Esophagus muscularis mucosa (tissue), 4 donors: Measurements from ENCODE around the gene HTR1D. TPM values are rescaled to one million over a fixed set of nuclear protein-coding genes. Genes with fewer than 3 reads are reported as not detected.
"Not testable (repeated sequence)": the region's sequence is repeated elsewhere in the genome, so short reads cannot be mapped to it uniquely, and the experiment has no call there.

Source experiments
- DNase-seq: peaks from one replicate; pipeline ENCODE4 v3.0.0-alpha.2; 2017; ENCODE audit errors: extremely low spot score
- H3K27ac ChIP-seq, 4 donors: fragments of 200-600 bp; sonication (generic); replicated peaks in 1 of 4; 1 replicate in 3 of 4; 2 replicates in 1 of 4; pipeline ENCODE4 v1.5.1; 2016 to 2019; ENCODE audit warnings: mild to moderate bottlenecking in 1 of 4
- H3K27me3 ChIP-seq, 4 donors: fragments of 200-600 bp; sonication (generic); one replicate each; pipeline versions ENCODE4 v1.5.1 to v1.6.0; 2016 to 2019
- H3K36me3 ChIP-seq, 4 donors: fragments of 200-600 bp; sonication (generic); one replicate each; pipeline ENCODE4 v1.5.1; 2016 to 2019
- H3K4me1 ChIP-seq, 4 donors: fragments of 200-600 bp; sonication (generic); one replicate each; pipeline ENCODE4 v1.5.1; 2016 to 2019
- H3K4me3 ChIP-seq, 4 donors: fragments of 200-600 bp; sonication (generic); 1 replicate in 2 of 4; 2 replicates in 2 of 4; pipeline ENCODE4 v1.5.1; 2016 to 2019; ENCODE audit warnings: mild to moderate bottlenecking in 4 of 4, moderate library complexity in 1 of 4
- H3K9me3 ChIP-seq, 4 donors: fragments of 200-600 bp; sonication (generic); 1 replicate in 3 of 4; 2 replicates in 1 of 4; pipeline ENCODE4 v1.5.1; 2016 to 2019
- EP300 ChIP-seq: sonication (generic); formaldehyde crosslinking; IDR thresholded peaks from one replicate; pipeline ENCODE4 v1.6.1; 2017; ENCODE audit warnings: antibody characterized with exemption
- POLR2A ChIP-seq: fragments of 450-650 bp; IDR thresholded peaks from one replicate; pipeline ENCODE4 v1.6.1; 2017; ENCODE audit warnings: antibody characterized with exemption, moderate library complexity, mild to moderate bottlenecking, low read depth
- POLR2AphosphoS5 ChIP-seq, 2 donors: sonication (generic); formaldehyde crosslinking; IDR thresholded peaks; one replicate each; pipeline ENCODE4 v1.6.1; 2017; ENCODE audit warnings: antibody characterized with exemption in 2 of 2
- WGBS: methylation state at CpG from one replicate; pipeline ENCODE4 v1.1.5; 2018; 5-methylcytosine and 5-hydroxymethylcytosine counted together
- intact Hi-C: fragments of 100-400 bp; cut with DNase I; formaldehyde crosslinking; loops from one replicate; pipeline ENCODE4 v1.15.1; 2023
- total RNA-seq, 4 donors: library from RNA; depleted of rRNA; stranded (reverse); fragments of >200 nt; gene quantifications; one replicate each; pipeline versions ENCODE4 v1.1.0 to v1.2.1, GENCODE V29; 2016
- TF ChIP-seq, protein P1 (sequence below), 3 experiments: fragments of 200-600 bp in 2 of 3; fragments of 450-650 bp in 1 of 3; sonication (generic) in 2 of 3; IDR thresholded peaks; one replicate each; pipeline ENCODE4 v1.5.1; 2017 to 2019; ENCODE audit warnings: antibody characterized with exemption in 3 of 3, mild to moderate bottlenecking in 2 of 3, moderate library complexity in 1 of 3

Gene HTR1D
- total RNA-seq, 4 donors from 2014 or later = not detected

DNA sequence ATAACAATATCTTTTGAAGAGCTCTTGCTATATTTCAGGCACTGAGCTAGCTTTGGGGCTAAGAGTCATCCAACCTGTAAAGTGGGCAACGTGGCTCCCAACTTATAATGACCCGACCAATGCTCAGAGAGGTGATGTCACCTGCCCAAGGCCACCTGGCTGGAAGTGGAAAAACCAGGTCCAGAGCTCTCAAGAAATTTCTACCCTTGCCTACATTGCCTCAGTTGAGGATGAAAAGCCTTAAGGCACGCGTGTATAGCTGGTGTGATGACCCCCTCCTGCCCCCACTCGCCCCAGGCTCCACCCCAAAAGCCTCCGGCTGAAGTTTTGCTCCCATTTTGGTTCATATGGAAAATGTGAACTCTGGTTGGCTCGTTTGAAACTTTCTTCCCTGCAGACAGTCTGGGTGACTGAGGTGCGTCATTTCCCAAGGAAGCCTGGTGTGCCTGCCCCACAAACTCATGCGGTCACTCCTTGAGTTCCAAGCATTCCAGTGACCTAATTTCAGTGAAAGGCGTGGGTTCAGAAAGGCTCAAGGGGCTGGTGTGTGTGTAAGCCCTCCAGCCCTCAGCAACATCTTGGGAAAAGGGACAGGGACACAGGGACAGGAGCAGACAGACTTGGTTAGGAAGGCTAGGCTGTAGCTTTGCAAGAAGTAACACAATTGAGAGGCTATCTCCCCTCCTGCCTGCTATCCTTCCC is 20.5 kb downstream of the HTR1D start:
- Histone ChIP-seq H3K27me3 (peaks cover 0 to 11% (median 0%) of the 10 kb centered on the region in 4 donors), H3K36me3 (no peaks in the 10 kb centered on the region), H3K27ac (no peak overlapping the region), H3K9me3 (no peaks in the 10 kb centered on the region), H3K4me1 (no peaks in the 10 kb centered on the region), H3K4me3 (no peak overlapping the region)
- TF ChIP-seq POLR2A = no peak
- intact Hi-C loops = no loop called here
- DNase-seq = no peak
- 82% methylated on average over 8 of the region's 10 CpGs for WGBS

DNA sequence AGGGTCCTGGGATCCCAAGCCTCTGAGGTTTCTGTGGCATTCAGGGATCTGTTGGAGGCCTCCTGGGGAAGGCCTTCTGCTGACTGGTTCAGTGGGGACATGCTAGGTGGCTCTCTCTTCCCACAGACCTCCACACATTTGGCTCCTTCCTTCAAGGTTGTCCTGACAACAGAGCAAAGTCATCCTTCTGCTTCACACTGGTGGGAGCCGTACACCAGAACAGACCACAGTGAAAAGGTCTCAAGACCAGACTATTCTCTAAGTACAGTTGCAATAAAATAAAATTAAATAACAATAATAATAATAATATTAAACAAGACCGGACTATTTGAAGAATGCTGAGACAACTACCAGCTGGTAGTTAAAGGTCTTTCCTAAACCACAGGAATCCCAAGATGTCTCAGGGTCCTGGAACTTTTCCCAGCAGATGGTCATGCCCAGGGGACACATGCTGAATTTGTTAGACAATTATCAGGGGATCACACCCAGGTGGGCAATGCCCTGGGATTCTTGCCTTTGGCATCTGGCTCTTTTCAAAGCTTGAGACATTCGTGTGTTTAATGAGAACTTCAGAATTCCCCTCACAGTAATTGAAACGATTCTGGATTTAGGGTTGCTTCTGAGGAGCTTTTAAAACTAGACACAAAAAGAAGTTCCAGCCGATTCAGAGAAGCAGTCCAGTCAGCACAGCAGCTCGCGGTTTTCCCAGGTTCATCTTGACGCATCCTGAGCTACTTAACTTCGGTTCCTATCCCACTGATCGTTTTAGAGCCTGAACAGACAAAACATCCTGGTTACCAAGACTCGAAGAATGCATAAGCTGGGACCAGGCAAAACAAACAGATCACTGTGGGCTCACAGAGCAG is 22.9 kb downstream of the HTR1D start:
- H3K36me3 ChIP-seq = no peaks in the 10 kb centered on the region
- no peak for DNase-seq
- H3K4me3 ChIP-seq = no peak overlapping the region
- no peaks in the 10 kb centered on the region for H3K9me3 ChIP-seq
- TF ChIP-seq POLR2AphosphoS5 (IDR thresholded peaks at IDR 0.05) = no peak
- no peak for TF ChIP-seq EP300
- TF ChIP-seq, protein P1, sequence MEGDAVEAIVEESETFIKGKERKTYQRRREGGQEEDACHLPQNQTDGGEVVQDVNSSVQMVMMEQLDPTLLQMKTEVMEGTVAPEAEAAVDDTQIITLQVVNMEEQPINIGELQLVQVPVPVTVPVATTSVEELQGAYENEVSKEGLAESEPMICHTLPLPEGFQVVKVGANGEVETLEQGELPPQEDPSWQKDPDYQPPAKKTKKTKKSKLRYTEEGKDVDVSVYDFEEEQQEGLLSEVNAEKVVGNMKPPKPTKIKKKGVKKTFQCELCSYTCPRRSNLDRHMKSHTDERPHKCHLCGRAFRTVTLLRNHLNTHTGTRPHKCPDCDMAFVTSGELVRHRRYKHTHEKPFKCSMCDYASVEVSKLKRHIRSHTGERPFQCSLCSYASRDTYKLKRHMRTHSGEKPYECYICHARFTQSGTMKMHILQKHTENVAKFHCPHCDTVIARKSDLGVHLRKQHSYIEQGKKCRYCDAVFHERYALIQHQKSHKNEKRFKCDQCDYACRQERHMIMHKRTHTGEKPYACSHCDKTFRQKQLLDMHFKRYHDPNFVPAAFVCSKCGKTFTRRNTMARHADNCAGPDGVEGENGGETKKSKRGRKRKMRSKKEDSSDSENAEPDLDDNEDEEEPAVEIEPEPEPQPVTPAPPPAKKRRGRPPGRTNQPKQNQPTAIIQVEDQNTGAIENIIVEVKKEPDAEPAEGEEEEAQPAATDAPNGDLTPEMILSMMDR (IDR thresholded peaks at IDR 0.05) = no peak
- TF ChIP-seq POLR2A = no peak
- intact Hi-C loops = no loop called here
- no peaks in the 10 kb centered on the region for H3K4me1 ChIP-seq
- WGBS = 70% methylated on average over 11 of the region's 11 CpGs
- H3K27me3 ChIP-seq = peaks cover 0 to 3% (median 0%) of the 10 kb centered on the region in 4 donors
- H3K27ac ChIP-seq = no peak overlapping the region

DNA sequence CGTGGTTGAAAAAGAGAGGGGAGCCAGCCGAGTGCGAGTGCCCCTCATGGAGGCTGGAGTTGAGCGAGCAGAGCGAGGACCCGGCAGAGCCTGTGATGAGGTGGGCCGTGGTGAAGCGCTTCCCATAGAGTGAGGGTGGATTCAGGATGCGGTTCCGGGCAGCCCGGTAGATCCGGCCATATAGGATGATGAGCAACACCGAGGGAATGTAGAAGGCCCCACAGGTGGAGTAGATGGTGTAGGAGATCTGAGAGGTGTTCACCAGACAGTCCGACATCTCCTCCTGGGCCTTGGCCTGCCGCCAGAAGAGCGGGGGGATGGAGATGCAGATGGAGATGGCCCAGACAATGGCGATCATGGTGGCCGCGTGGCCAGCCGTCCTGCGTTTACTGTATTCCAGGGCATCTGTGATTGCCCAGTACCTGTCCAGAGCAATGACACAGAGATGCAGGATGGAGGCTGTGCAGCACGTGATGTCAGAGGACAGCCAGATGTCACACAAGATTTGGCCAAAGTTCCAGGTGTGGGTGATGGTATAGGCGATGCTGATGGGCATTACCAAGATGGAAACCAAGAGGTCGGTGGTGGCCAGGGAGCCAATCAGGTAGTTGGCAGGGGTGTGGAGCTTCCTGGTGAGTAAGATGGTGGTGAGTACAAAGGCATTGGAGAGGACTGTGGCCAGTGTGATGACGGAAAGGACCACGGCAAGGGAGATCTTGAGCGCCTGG is 23.7 kb downstream of the HTR1D start:
- H3K4me1 ChIP-seq = no peaks in the 10 kb centered on the region
- intact Hi-C loops = no loop called here
- no peak overlapping the region for H3K27ac ChIP-seq
- TF ChIP-seq EP300 (no peak), POLR2A (no peak), POLR2AphosphoS5 (IDR thresholded peaks at IDR 0.05) (no peak)
- TF ChIP-seq, protein P1 (IDR thresholded peaks at IDR 0.05) = no peak
- WGBS = 95% methylated on average over 27 of the region's 27 CpGs
- H3K9me3 ChIP-seq = no peaks in the 10 kb centered on the region
- H3K27me3 ChIP-seq = no peaks in the 10 kb centered on the region
- H3K4me3 ChIP-seq = no peak overlapping the region
- H3K36me3 ChIP-seq = no peaks in the 10 kb centered on the region
- DNase-seq = no peak

DNA sequence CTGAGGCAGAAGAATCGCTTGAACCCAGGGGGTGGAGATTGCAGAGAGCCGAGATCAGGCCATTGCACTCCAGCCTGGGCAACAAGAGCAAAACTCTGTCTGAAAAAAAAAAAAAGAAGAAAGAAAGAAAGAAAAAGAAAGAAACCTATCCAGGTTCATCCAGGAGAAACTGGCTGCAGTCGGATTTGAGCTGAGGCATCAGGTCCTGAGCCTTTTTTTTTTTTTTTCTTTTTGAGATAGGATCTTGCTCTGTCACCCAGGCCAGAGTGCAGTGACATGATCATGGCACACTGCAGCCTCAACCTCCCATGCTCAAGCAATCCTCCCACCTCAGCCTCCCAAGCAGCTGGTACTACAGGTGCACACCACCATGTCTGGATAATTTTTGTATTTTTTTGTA is 26.1 kb downstream of the HTR1D start:
- intact Hi-C loops = no loop called here
- 94% methylated on average over 3 of the region's 3 CpGs for WGBS

DNA sequence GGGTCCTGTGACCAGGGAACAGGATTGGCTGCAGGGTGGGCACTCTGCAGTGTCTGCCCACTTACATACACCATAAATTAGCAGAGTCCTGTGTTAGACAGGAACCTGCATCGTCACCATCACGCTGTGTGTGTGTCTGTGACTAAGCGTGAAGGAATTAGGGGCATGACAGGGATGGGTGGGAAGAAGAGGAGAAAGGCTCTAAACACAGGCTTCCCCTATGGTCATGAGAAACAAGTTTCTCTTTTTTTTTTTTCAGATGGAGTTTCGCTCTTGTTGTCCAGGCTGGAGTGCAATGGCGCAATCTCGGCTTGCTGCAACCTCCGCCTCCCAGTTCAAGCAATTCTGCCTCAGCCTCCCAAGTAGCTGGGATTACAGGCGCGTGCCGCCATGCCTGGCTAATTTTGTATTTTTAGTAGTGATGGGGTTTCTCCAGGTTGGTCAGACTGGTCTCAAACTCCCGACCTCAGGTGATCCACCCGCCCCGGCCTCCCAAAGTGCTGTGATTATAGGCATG is 28.3 kb downstream of the HTR1D start:
- intact Hi-C loops, H3K27ac ChIP-seq, H3K4me1 ChIP-seq, H3K36me3 ChIP-seq, H3K4me3 ChIP-seq, H3K9me3 ChIP-seq, H3K27me3 ChIP-seq, DNase-seq: not testable (repeated sequence)
- 92% methylated on average over 13 of the region's 13 CpGs for WGBS

More for the DNA sequence above, 26.1 kb downstream of the HTR1D start:
- Histone ChIP-seq H3K27me3 (no peaks in the 10 kb centered on the region), H3K4me1 (no peaks in the 10 kb centered on the region), H3K36me3 (no peaks in the 10 kb centered on the region), H3K9me3 (no peaks in the 10 kb centered on the region), H3K27ac (no peak overlapping the region), H3K4me3 (no peak overlapping the region)
- TF ChIP-seq, protein P1 (IDR thresholded peaks at IDR 0.05) = no peak
- TF ChIP-seq EP300 (no peak), POLR2A (no peak), POLR2AphosphoS5 (IDR thresholded peaks at IDR 0.05) (no peak)
- no peak for DNase-seq
